Mesendoderm (in vitro differentiated cells): ENCODE measurements around the gene TRIM67.
"Not testable (repeated sequence)": the region's sequence is repeated elsewhere in the genome, so short reads cannot be mapped to it uniquely, and the experiment has no call there.

Experiments
- DNase-seq: peaks from one replicate; pipeline ENCODE4 v3.0.0; 2013
- H2AK5ac ChIP-seq: 2 replicates; pipeline ENCODE4 v1.6.1; 2013; ENCODE audit warnings: low read length, inconsistent platforms
- H2BK120ac ChIP-seq: 2 replicates; pipeline ENCODE4 v1.6.1; 2013; ENCODE audit warnings: low read depth, mild to moderate bottlenecking, low read length, moderate library complexity, mixed read lengths
- H2BK15ac ChIP-seq: replicated peaks from 2 replicates; pipeline ENCODE4 v1.6.1; 2013; ENCODE audit warnings: low read depth, mild to moderate bottlenecking, moderate library complexity
- H2BK5ac ChIP-seq: 2 replicates; pipeline ENCODE4 v1.6.1; 2013; ENCODE audit warnings: low read length, inconsistent platforms
- H3K18ac ChIP-seq: 2 replicates; pipeline ENCODE4 v1.6.1; 2013; ENCODE audit warnings: mild to moderate bottlenecking, low read length, mixed read lengths
- H3K23ac ChIP-seq: one replicate; pipeline ENCODE4 v1.6.1; 2013; ENCODE audit warnings: low read length
- H3K27ac ChIP-seq: 2 replicates; pipeline ENCODE4 v1.5.1; 2013; ENCODE audit warnings: low read depth, mild to moderate bottlenecking, inconsistent platforms, low read length, moderate library complexity
- H3K27me3 ChIP-seq: 2 replicates; pipeline ENCODE4 v1.6.1; 2013; ENCODE audit warnings: low read length, control low read depth, mild to moderate bottlenecking, inconsistent platforms; ENCODE audit not compliant: insufficient read depth, poor library complexity
- H3K36me3 ChIP-seq: 2 replicates; pipeline ENCODE4 v1.6.1; 2013; ENCODE audit warnings: low read length, inconsistent platforms; ENCODE audit not compliant: control insufficient read depth, insufficient read depth
- H3K4ac ChIP-seq: one replicate; pipeline ENCODE4 v1.6.1; 2013; ENCODE audit warnings: low read depth, mild to moderate bottlenecking, low read length, moderate library complexity
- H3K4me1 ChIP-seq: 2 replicates; pipeline ENCODE4 v1.6.1; 2013; ENCODE audit warnings: low read depth, low read length, inconsistent platforms; ENCODE audit not compliant: control insufficient read depth
- H3K4me2 ChIP-seq: 2 replicates; pipeline ENCODE4 v1.6.1; 2013; ENCODE audit warnings: low read length
- H3K4me3 ChIP-seq: 2 replicates; pipeline ENCODE4 v1.5.1; 2013; ENCODE audit warnings: mild to moderate bottlenecking, low read length
- H3K56ac ChIP-seq: one replicate; pipeline ENCODE4 v1.6.1; 2013; ENCODE audit warnings: low read length
- H3K79me1 ChIP-seq: 2 replicates; pipeline ENCODE4 v1.6.1; 2013; ENCODE audit warnings: low read length, inconsistent platforms
- H3K79me2 ChIP-seq: 2 replicates; pipeline ENCODE4 v1.6.1; 2013; ENCODE audit warnings: mild to moderate bottlenecking, low read length; ENCODE audit not compliant: control insufficient read depth, insufficient read depth
- H3K9ac ChIP-seq: 2 replicates; pipeline ENCODE4 v1.6.1; 2013; ENCODE audit warnings: low read length, inconsistent platforms
- H4K5ac ChIP-seq: one replicate; pipeline ENCODE4 v1.6.1; 2013; ENCODE audit warnings: low read length
- H4K8ac ChIP-seq: one replicate; pipeline ENCODE4 v1.6.1; 2013; ENCODE audit warnings: low read depth, mild to moderate bottlenecking, control low read depth, low read length, moderate library complexity
- WGBS: extraction: QIAGEN DNeasy Blood & Tissue Kit; methylation state at CpG from one replicate; pipeline ENCODE4 v1.1.7; 2013; ENCODE audit warnings: low lambda C conversion rate, missing lambda C conversion rate; ENCODE audit not compliant: insufficient coverage; ENCODE audit errors: extremely low coverage; 5-methylcytosine and 5-hydroxymethylcytosine counted together

TRIM67 gene

DNA sequence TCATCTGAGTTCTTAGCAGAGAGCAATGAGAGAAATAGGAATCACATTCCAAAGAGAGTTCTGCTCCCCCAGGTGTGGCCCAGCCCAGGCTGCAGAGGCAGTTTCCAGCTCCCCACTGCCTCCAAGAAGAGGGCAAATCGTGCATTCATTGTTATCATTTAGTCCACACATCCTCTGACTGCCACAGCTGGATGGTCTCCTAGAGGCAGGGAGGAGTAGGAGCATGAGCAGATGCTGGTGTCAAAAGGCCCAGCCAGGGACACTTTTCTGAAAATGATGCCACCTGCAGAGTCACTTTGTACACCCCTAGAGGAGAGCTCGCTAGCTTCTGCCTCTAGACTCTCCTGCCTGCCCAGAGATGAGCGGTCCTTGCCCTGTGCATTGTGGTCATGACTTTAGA is 45.6 kb downstream of the TRIM67 start:
- H3K79me1 ChIP-seq, result no peaks in the 10 kb centered on the region
- no peak overlapping the region for H3K56ac ChIP-seq
- no peak for DNase-seq
- H3K18ac ChIP-seq, result no peak overlapping the region
- no peaks in the 10 kb centered on the region for H3K27me3 ChIP-seq
- H3K27ac ChIP-seq, result no peak overlapping the region
- no peak overlapping the region for H2BK5ac ChIP-seq
- H3K36me3 ChIP-seq, result no peaks in the 10 kb centered on the region
- H3K4me3 ChIP-seq, result no peak overlapping the region
- no peak overlapping the region for H4K5ac ChIP-seq
- no peak overlapping the region for H2BK120ac ChIP-seq
- no peak overlapping the region for H3K23ac ChIP-seq
- no peak overlapping the region for H4K8ac ChIP-seq
- H3K4me1 ChIP-seq, result no peaks in the 10 kb centered on the region
- H3K4me2 ChIP-seq, result no peak overlapping the region
- WGBS, result no CpG with 5 or more reads among the region's 3 CpGs
- no peak overlapping the region for H2AK5ac ChIP-seq
- no peak overlapping the region for H2BK15ac ChIP-seq
- no peak overlapping the region for H3K9ac ChIP-seq
- H3K79me2 ChIP-seq, result no peaks in the 10 kb centered on the region
- H3K4ac ChIP-seq, result no peak overlapping the region

DNA sequence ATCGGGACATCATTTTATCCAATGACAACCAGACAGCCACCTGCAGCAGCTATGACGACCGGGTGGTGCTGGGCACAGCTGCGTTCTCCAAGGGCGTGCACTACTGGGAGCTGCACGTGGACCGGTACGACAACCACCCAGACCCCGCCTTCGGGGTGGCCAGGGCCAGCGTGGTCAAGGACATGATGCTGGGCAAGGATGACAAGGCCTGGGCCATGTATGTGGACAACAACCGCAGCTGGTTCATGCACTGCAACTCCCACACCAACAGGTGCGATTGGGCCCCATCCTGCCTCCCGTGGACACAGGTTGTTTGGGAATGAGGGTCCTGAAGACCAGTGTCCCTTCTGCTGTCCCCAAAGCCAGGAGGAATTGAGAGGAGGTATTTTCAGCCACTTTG is 47.1 kb downstream of the TRIM67 start:
- H2BK120ac ChIP-seq, result no peak overlapping the region

DNA sequence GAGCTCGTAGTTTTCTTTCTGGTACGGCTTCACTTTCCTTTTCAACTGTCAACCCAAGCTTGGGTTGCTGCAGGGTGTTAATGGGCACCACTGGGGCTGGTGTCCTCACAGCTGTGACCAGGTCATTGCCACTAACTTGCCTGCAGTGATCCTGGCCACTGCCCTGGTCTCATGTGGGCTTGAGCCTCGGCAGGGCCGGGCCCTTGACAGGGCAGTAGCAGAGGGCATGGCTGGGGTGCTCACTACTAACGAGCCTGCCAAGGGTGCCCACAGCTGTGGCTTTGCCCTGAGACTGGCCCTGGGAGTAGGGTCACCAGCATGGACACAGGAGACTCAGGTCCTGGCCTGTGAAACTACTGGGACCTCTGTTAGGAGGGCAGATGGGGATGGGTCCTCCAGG is 47.7 kb downstream of the TRIM67 start:
- H3K9ac ChIP-seq, result no peak overlapping the region
- H3K4ac ChIP-seq, result no peak overlapping the region
- WGBS, result no CpG with 5 or more reads among the region's 5 CpGs
- H3K4me3 ChIP-seq, result no peak overlapping the region
- no peak overlapping the region for H3K56ac ChIP-seq
- no peak overlapping the region for H3K4me2 ChIP-seq
- H2AK5ac ChIP-seq, result no peak overlapping the region
- no peak overlapping the region for H3K27ac ChIP-seq
- no peak overlapping the region for H3K23ac ChIP-seq
- H3K36me3 ChIP-seq, result no peaks in the 10 kb centered on the region
- H2BK5ac ChIP-seq, result no peak overlapping the region
- H2BK15ac ChIP-seq, result no peak overlapping the region
- no peak overlapping the region for H4K8ac ChIP-seq
- no peaks in the 10 kb centered on the region for H3K27me3 ChIP-seq
- no peak overlapping the region for H2BK120ac ChIP-seq
- no peaks in the 10 kb centered on the region for H3K4me1 ChIP-seq
- no peak overlapping the region for H3K18ac ChIP-seq
- H4K5ac ChIP-seq, result no peak overlapping the region
- no peaks in the 10 kb centered on the region for H3K79me1 ChIP-seq
- no peak for DNase-seq
- H3K79me2 ChIP-seq, result no peaks in the 10 kb centered on the region

More for the DNA sequence above, 47.1 kb downstream of the TRIM67 start:
- H2AK5ac ChIP-seq, result no peak overlapping the region
- no peak overlapping the region for H3K4me2 ChIP-seq
- no peaks in the 10 kb centered on the region for H3K79me2 ChIP-seq
- H3K9ac ChIP-seq, result no peak overlapping the region
- DNase-seq, result no peak
- H3K36me3 ChIP-seq, result no peaks in the 10 kb centered on the region
- H3K4ac ChIP-seq, result no peak overlapping the region
- H3K27ac ChIP-seq, result no peak overlapping the region
- no peak overlapping the region for H3K4me3 ChIP-seq
- no CpG with 5 or more reads among the region's 14 CpGs for WGBS
- H4K5ac ChIP-seq, result no peak overlapping the region
- no peak overlapping the region for H2BK5ac ChIP-seq
- H3K4me1 ChIP-seq, result no peaks in the 10 kb centered on the region
- H3K18ac ChIP-seq, result no peak overlapping the region
- H2BK15ac ChIP-seq, result no peak overlapping the region
- no peaks in the 10 kb centered on the region for H3K27me3 ChIP-seq
- no peaks in the 10 kb centered on the region for H3K79me1 ChIP-seq
- no peak overlapping the region for H3K56ac ChIP-seq
- no peak overlapping the region for H3K23ac ChIP-seq
- H4K8ac ChIP-seq, result no peak overlapping the region

DNA sequence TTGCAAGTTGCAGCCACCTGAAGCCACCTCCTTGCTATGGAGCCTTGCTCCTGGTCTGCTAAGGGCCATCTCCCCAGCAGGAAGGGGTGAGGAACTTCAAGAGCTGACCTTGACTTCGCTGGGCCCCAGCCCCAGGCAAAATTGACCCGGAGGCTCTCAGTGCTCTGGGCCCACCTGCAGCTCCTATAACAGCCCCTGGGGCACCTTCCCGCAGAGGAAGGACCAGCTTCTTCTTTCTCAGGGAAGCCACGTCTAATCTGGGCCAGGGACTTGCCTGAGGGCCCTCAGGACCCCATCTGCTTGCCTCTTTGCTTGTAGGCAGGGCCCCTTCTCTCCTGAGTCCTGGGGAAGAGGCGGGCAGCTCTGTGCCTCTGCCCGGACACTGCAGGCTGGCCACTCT is 48.3 kb downstream of the TRIM67 start:
- Histone ChIP-seq H2AK5ac (no peak overlapping the region), H3K4me2 (no peak overlapping the region), H2BK5ac (no peak overlapping the region), H3K27me3 (no peaks in the 10 kb centered on the region), H3K4ac (no peak overlapping the region), H2BK120ac (no peak overlapping the region), H3K9ac (no peak overlapping the region), H2BK15ac (no peak overlapping the region), H4K8ac (no peak overlapping the region), H3K36me3 (no peaks in the 10 kb centered on the region), H3K4me3 (no peak overlapping the region), H3K56ac (no peak overlapping the region), H4K5ac (no peak overlapping the region), H3K27ac (no peak overlapping the region), H3K18ac (no peak overlapping the region), H3K23ac (no peak overlapping the region), H3K4me1 (no peaks in the 10 kb centered on the region), H3K79me1 (no peaks in the 10 kb centered on the region), H3K79me2 (no peaks in the 10 kb centered on the region)
- no CpG with 5 or more reads among the region's 6 CpGs for WGBS
- DNase-seq, result no peak

DNA sequence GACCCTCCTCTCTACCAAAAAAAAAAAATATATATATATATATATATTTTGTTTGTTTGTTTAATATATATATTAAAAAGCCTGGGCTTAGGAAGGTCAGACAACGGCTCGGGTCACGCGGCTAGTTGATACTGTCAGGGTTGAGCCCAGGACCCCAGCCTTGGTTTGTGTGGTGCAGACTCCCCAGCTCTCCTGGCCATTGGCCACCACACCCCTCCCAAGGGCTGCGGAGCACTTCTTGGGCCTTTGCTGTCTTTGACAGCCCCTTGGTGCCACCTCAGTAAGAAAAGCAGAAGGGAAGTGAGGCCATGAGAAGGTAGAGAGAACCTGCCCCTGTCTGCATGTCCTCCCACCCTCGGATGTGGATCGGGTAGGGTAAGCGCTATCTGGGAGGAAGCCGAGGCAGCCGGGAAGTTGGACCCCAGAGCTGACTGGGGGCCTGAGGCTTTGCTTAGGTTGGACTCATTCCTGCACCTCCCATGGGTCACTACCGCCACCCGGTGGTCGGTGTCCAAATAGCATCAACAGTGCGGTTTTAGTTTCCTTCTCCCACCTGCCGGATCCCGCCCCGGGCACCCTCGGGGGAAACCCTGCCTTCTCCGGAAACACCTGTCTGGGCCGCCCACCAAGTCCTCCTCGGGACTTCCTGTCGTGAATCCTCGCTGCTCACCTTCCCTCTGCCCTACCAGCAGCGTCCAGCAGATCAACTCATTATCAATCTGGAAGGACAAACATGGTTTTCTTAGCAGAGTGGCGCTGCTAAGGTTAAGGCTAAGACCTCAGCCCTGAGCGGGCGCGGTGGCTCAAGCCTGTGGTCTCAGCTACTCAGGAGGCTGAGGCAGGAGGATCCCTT is 49.4 kb downstream of the TRIM67 start:
- no peak overlapping the region for H2BK15ac ChIP-seq
- H3K36me3 ChIP-seq, result no peaks in the 10 kb centered on the region
- no peaks in the 10 kb centered on the region for H3K79me1 ChIP-seq
- H3K4ac ChIP-seq, result no peak overlapping the region
- peak; percentile 89 for DNase-seq
- no peak overlapping the region for H2BK120ac ChIP-seq
- no peak overlapping the region for H3K4me3 ChIP-seq
- H3K79me2 ChIP-seq, result no peaks in the 10 kb centered on the region
- peak overlapping the region; percentile 84 for H3K56ac ChIP-seq
- peak overlapping the region; percentile 50 for H3K9ac ChIP-seq
- H3K27ac ChIP-seq, result no peak overlapping the region
- H3K27me3 ChIP-seq, result no peaks in the 10 kb centered on the region
- no peak overlapping the region for H3K23ac ChIP-seq
- H4K8ac ChIP-seq, result no peak overlapping the region
- H2AK5ac ChIP-seq, result no peak overlapping the region
- WGBS, result no CpG with 5 or more reads among the region's 28 CpGs
- peak overlapping the region; percentile 39 for H3K4me2 ChIP-seq
- no peaks in the 10 kb centered on the region for H3K4me1 ChIP-seq
- H3K18ac ChIP-seq, result no peak overlapping the region
- no peak overlapping the region for H2BK5ac ChIP-seq
- H4K5ac ChIP-seq, result no peak overlapping the region

DNA sequence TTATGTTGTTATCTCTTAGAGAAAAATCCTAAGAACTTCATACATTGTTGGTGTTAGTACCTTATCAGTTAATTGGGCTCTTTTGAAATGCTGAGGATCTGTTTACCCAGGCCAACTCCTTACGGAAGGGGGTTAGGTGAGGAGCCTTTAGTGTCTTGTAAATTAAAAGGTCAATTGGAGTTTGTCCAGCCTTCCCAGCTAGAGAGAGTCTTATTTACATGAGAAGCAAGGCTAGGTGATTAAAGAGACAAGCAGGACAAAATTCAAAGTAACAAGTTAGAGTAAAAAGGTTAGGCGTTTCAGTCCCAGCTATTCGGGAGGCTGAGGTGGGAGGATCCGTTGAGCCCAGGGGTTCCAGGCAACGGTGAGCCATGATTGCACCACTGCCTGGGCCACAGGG is 50.4 kb downstream of the TRIM67 start:
- H3K36me3 ChIP-seq, H3K23ac ChIP-seq, H2AK5ac ChIP-seq, H4K8ac ChIP-seq, H3K4me3 ChIP-seq, H4K5ac ChIP-seq, H3K27me3 ChIP-seq, H2BK5ac ChIP-seq, H3K4me2 ChIP-seq, H3K79me1 ChIP-seq, H3K4me1 ChIP-seq, H3K79me2 ChIP-seq, H2BK15ac ChIP-seq, H3K4ac ChIP-seq, H3K18ac ChIP-seq, H2BK120ac ChIP-seq, H3K9ac ChIP-seq, H3K56ac ChIP-seq: not testable (repeated sequence)
- peak overlapping the region; percentile 40 for H3K27ac ChIP-seq
- no CpG with 5 or more reads among the region's 5 CpGs for WGBS
- peak; percentile 28 for DNase-seq
